CD4-positive, alpha-beta T cell treated with Interleukin-12 subunit alpha and Interleukin-12 subunit beta, for 1 hour (primary cell): ENCODE measurements around the gene ABCC6.
"Not testable (repeated sequence)": the region's sequence is repeated elsewhere in the genome, so short reads cannot be mapped to it uniquely, and the experiment has no call there.

Source experiments
- DNase-seq: peaks from one replicate; pipeline ENCODE4 v3.0.0-alpha.2; 2020

ABCC6 gene

DNA sequence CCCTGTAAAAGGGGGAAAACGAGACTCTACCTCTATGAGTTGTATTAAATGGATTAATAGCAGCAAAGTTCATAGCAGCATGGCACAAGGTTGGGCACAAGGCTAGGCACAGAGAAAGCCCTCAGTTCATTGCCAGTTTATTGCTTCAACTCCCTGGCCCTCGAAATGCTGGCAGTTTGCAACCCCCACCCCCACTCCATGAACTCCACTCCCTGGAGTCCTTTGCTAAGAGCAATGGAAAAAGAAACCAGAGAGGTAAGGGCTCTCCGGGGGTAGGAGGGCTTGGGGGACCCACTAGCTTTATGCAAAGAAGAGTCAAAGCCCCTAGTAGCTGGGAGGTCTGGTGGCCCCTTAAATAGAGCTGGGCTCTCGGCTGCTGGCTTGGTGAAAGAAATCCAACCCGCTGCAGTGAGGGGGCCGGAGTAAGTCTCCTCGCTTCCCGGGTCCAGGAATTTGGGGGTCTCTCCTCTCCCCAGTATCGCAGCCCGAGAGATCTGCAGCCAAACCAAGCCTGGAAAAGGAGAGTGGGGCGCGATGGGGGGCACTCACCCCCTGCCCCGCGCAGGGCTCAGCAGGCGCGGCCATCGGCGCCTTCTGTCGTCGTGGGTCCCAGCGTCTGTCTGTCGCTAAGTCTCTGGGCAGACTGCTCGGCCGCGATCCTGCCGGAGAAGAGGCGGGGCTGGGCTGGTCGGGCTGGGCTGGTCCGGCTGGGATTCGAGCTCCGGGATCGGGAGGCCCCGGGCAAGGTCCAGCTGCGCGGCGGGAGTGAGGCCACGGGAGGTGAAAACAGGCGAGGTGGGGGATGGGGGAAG is at the start of gene ABCC6:
Gene ABCC6 (minus strand): TSS at position 645 of the 812 bp plus-strand sequence. CDS start 60 bp downstream, at position 585.
- DNase-seq = not testable (repeated sequence)

GRCh38 chr16:16272573-16273221 is 49.4 kb upstream of the ABCC6 start:
- DNase-seq = not testable (repeated sequence)

DNA sequence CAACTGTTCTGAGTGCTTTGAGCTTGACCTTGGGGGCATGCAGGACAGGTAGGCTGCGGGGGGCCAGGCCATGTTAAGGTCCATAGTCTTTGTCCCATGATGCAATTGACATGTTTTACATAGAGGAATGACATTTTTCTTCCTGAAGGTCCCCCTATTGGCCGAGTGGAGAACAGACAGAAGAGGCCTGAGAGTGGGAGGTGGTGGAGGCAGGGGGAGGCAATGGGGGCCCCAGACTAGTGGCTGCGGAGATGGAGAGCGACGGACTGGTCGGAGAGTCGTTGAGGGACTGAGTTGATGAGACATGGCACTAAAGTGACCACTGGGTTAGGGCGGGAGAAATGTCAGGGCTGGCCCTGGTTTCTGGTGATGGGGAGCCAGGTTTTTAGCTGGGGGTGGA is 48.4 kb upstream of the ABCC6 start:
- not testable (repeated sequence) for DNase-seq

- not testable (repeated sequence) for DNase-seq
Measured at GRCh38 chr16:16268185-16268808, 45.0 kb upstream of the ABCC6 start.

- not testable (repeated sequence) for DNase-seq
Measured at GRCh38 chr16:16267708-16268107, 44.4 kb upstream of the ABCC6 start.

- DNase-seq = not testable (repeated sequence)
Measured at GRCh38 chr16:16265044-16265443, 41.8 kb upstream of the ABCC6 start.

DNA sequence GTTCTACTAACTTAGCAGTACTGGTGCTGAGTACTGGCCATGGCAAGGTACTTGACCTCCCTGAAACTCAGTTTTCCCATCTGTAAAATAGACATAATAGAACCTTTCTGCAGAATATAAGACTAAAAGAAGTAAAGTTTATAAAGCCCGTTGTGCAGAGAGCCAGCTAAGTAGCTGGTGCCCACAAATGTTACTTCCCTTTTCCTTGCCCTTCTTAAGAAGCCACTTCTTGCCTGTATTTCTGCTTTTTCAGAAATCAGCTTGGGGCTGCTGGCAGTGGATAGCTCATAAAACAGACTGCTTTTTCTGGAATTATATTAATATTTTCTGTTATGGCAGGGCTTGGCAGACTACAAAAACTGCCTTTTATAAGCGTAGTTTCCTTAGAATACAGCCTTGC is 40.7 kb upstream of the ABCC6 start:
- not testable (repeated sequence) for DNase-seq

- not testable (repeated sequence) for DNase-seq
Measured at GRCh38 chr16:16262954-16263555, 39.8 kb upstream of the ABCC6 start.

- not testable (repeated sequence) for DNase-seq
Measured at GRCh38 chr16:16259971-16260370, 36.7 kb upstream of the ABCC6 start.

DNA sequence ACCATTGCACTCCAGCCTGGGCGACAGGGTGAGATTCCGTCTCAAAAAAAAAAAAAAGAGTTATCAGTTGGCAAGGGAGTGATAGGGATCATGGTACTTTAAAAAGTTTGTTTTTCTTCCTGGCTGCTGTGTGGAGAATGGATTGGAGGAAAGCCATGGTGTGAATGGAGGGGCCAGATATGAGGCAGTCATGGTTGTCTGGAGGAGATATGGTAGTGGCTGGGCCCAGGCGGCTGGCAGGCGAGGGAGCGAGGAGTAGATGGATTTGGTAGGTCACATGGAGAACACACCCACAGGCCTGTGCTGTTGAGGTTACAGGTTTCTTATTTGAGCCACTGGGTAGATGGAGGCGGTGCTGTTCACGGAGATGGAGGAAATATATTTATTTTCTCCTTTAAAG is 35.5 kb upstream of the ABCC6 start:
- not testable (repeated sequence) for DNase-seq

- peak; percentile 7 for DNase-seq
Measured at GRCh38 chr16:16257301-16257923, 34.1 kb upstream of the ABCC6 start.

GRCh38 chr16:16252377-16252776 is 29.1 kb upstream of the ABCC6 start:
- not testable (repeated sequence) for DNase-seq

GRCh38 chr16:16249621-16250330 is 26.5 kb upstream of the ABCC6 start:
- DNase-seq = not testable (repeated sequence)

- not testable (repeated sequence) for DNase-seq
Measured at GRCh38 chr16:16247439-16247838, 24.1 kb upstream of the ABCC6 start.

DNA sequence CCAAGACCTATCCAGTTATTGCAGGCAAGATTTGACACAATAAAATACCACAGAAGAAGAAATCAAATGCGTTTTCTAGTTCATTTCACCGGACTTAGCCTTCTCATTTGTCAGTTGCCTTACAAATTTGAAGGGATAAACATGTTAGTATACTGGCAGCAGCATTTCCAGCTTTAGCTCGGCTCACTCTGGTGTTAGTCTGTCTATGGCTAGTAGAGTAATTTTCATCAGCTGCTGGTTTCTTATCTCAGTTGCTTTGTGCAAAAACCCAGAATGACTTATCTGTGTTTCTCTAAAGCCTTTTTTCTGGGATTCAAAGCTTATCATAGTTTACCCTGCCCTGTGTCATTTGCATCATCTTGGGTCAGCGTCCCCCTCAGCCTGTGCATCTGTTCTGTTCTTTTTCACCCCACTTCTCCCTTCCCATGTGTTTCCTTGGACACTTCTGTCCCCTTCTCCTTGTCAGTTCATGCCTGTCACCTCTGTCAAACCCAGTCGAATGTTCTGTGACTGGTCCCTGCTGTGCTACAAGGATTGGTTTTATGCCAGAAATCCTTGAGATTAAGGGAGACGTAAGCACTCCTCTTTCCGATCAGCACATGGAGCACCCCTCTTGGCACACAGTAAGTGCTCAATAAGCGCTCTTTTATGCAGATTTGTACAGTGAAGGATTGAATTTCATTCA is 23.4 kb upstream of the ABCC6 start:
- not testable (repeated sequence) for DNase-seq

DNA sequence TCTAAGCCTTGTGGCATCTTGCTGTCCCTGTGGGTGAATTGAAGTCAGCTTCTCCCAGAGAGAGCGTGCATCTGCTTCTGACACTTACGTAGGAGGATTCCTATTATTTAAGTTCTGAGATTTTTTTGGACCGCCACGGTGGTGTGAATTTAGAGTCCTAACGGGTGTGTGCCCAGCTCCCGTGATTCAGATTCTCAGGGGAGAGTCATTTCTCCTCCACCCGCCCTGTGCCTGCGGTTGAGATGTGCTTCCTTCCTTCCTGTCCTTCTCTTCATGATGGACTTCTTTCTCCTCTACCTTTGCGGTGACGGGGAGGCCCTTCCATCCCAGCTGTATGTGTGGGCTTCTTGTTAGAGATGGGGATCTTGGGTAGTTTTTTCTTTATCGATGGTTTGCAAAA is 20.6 kb upstream of the ABCC6 start:
- not testable (repeated sequence) for DNase-seq

- DNase-seq = not testable (repeated sequence)
Measured at GRCh38 chr16:16240667-16241066, 17.4 kb upstream of the ABCC6 start.

- not testable (repeated sequence) for DNase-seq
Measured at GRCh38 chr16:16237738-16238137, 14.4 kb upstream of the ABCC6 start.

DNA sequence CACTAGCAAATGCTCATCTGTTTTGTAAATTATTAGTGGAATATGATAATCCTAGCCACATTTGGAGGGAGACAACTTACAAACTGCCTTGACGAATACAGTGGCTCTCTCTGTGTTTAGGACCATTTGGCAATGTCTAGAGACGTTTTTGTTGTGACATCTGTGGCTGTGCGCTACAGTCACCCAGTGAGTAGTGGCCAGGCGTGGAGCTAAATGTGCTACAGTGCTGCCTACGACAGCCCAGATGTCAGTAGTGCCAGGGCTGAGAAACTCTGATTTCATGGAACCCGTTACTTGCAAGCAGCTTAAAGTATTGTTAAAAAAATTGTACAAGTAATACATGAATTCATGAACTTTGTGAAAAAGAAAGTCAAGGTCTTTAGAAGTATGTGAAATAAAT is 13.8 kb upstream of the ABCC6 start:
- DNase-seq = not testable (repeated sequence)

DNA sequence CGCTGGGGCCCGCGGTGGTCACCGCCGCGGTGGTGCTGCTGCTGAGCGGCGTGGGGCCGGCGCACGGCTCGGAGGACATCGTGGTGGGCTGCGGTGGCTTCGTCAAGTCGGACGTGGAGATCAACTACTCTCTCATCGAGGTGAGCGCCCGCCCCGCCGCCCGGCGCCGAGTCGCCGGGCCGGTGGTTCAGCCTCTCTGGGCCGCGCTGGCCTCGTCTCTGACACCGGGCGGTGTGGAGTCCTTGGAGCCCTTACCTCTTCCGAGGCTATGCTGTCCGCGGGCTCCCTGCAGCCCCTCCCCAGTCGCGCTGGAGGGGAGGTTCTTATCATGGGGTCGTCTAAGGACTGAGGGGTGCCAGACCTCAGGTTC is 9.4 kb upstream of the ABCC6 start:
- not testable (repeated sequence) for DNase-seq

GRCh38 chr16:16223662-16224241 is 458 bp upstream of the ABCC6 start:
- not testable (repeated sequence) for DNase-seq
